Transverse colon (tissue), 4 donors: ENCODE results near the gene MTERF2.

ENCODE experiments used
- POLR2A ChIP-seq: fragments of 450-650 bp; IDR thresholded peaks from one replicate; pipeline ENCODE4 v1.6.1; 2016; ENCODE audit warnings: antibody characterized with exemption, mild to moderate bottlenecking, moderate library complexity
- POLR2AphosphoS5 ChIP-seq, 3 donors: sonication (generic); formaldehyde crosslinking; IDR thresholded peaks; one replicate each; pipeline ENCODE4 v1.6.1; 2016; ENCODE audit warnings: antibody characterized with exemption in 3 of 3
- TF ChIP-seq, protein P1 (sequence below), 5 experiments: fragments of 200-600 bp in 3 of 5; fragments of 450-650 bp in 2 of 5; sonication (generic) in 3 of 5; IDR thresholded peaks; 1 replicate in 2 of 5; 2 replicates in 3 of 5; pipeline ENCODE4 v1.5.1; 2016 to 2017; ENCODE audit warnings: antibody characterized with exemption in 5 of 5, inconsistent platforms in 3 of 5, mild to moderate bottlenecking in 2 of 5, moderate library complexity in 1 of 5

- TF ChIP-seq POLR2A (no peak), POLR2AphosphoS5 (IDR thresholded peaks at IDR 0.05) (no peak)
- TF ChIP-seq, protein P1, sequence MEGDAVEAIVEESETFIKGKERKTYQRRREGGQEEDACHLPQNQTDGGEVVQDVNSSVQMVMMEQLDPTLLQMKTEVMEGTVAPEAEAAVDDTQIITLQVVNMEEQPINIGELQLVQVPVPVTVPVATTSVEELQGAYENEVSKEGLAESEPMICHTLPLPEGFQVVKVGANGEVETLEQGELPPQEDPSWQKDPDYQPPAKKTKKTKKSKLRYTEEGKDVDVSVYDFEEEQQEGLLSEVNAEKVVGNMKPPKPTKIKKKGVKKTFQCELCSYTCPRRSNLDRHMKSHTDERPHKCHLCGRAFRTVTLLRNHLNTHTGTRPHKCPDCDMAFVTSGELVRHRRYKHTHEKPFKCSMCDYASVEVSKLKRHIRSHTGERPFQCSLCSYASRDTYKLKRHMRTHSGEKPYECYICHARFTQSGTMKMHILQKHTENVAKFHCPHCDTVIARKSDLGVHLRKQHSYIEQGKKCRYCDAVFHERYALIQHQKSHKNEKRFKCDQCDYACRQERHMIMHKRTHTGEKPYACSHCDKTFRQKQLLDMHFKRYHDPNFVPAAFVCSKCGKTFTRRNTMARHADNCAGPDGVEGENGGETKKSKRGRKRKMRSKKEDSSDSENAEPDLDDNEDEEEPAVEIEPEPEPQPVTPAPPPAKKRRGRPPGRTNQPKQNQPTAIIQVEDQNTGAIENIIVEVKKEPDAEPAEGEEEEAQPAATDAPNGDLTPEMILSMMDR (IDR thresholded peaks at IDR 0.05) = no peak
Measured at GRCh38 chr12:106978035-106978800, 8.7 kb downstream of the MTERF2 start.
